Mucosa of rectum (tissue), 2 donors: ENCODE measurements around the gene HOXA1.
A peak's percentile ranks its signal among the peaks of the same experiment; 100 is the strongest.

Source experiments
- H3K27ac ChIP-seq, 2 donors: one replicate each; pipeline ENCODE4 v1.7.0; 2013; ENCODE audit warnings: inconsistent platforms in 2 of 2, low read depth in 2 of 2, low read length in 2 of 2
- H3K27me3 ChIP-seq, 2 donors: one replicate each; pipeline ENCODE4 v1.7.0; 2013; ENCODE audit warnings: low read length in 2 of 2; ENCODE audit not compliant: control insufficient read depth in 2 of 2, insufficient read depth in 2 of 2
- H3K36me3 ChIP-seq, 2 donors: one replicate each; pipeline ENCODE4 v1.7.0; 2013; ENCODE audit warnings: low read length in 2 of 2; ENCODE audit not compliant: control insufficient read depth in 2 of 2, insufficient read depth in 2 of 2
- H3K4me1 ChIP-seq, 2 donors: one replicate each; pipeline ENCODE4 v1.7.0; 2013; ENCODE audit warnings: low read length in 2 of 2, mild to moderate bottlenecking in 1 of 2; ENCODE audit not compliant: control insufficient read depth in 2 of 2, insufficient read depth in 2 of 2
- H3K4me3 ChIP-seq, 2 donors: one replicate each; pipeline ENCODE4 v1.7.0; 2013; ENCODE audit warnings: low read length in 2 of 2
- H3K9ac ChIP-seq, 2 donors: one replicate each; pipeline ENCODE4 v1.7.0; 2013; ENCODE audit warnings: low read length in 2 of 2, low read depth in 1 of 2, mild to moderate bottlenecking in 1 of 2
- H3K9me3 ChIP-seq, 2 donors: one replicate each; pipeline ENCODE4 v1.7.0; 2013; ENCODE audit warnings: low read length in 2 of 2; ENCODE audit not compliant: control insufficient read depth in 2 of 2
- donor health status: healthy.
- donor health status: Normal muscosa, but diverticular disease.

The HOXA1 gene

GRCh38 chr7:27124096-27124901, 28.5 kb upstream of the HOXA1 start:
- peak overlapping the region; percentile 29 to 73 for H3K9ac ChIP-seq
- H3K4me3 ChIP-seq = peak overlapping the region; percentile 56 to 69
- H3K4me1 ChIP-seq = peaks cover 46 to 75% of the 10 kb centered on the region in 2 donors
- no peaks in the 10 kb centered on the region for H3K9me3 ChIP-seq
- peaks cover 0 to 10% of the 10 kb centered on the region in 2 donors for H3K36me3 ChIP-seq
- no peaks in the 10 kb centered on the region for H3K27me3 ChIP-seq
- peak overlapping the region; percentile 81 to 88 for H3K27ac ChIP-seq

- Histone ChIP-seq H3K9ac (peak overlapping the region; percentile 29 to 73), H3K4me1 (peaks cover 46 to 73% of the 10 kb centered on the region in 2 donors), H3K36me3 (peaks cover 0 to 7% of the 10 kb centered on the region in 2 donors), H3K9me3 (no peaks in the 10 kb centered on the region), H3K4me3 (peak overlapping the region; percentile 56 to 69), H3K27me3 (no peaks in the 10 kb centered on the region), H3K27ac (peak overlapping the region; percentile 81 to 88)
These were observed 27.8 kb upstream of the HOXA1 start for GRCh38 chr7:27123477-27124053.

GRCh38 chr7:27123007-27123476, 27.2 kb upstream of the HOXA1 start:
- H3K27me3 ChIP-seq = no peaks in the 10 kb centered on the region
- peak overlapping the region; percentile 29 to 73 for H3K9ac ChIP-seq
- peak overlapping the region; percentile 56 to 69 for H3K4me3 ChIP-seq
- H3K9me3 ChIP-seq = no peaks in the 10 kb centered on the region
- peaks cover 0 to 3% of the 10 kb centered on the region in 2 donors for H3K36me3 ChIP-seq
- H3K27ac ChIP-seq = peak overlapping the region; percentile 81 to 88
- H3K4me1 ChIP-seq = peaks cover 46 to 78% of the 10 kb centered on the region in 2 donors

DNA sequence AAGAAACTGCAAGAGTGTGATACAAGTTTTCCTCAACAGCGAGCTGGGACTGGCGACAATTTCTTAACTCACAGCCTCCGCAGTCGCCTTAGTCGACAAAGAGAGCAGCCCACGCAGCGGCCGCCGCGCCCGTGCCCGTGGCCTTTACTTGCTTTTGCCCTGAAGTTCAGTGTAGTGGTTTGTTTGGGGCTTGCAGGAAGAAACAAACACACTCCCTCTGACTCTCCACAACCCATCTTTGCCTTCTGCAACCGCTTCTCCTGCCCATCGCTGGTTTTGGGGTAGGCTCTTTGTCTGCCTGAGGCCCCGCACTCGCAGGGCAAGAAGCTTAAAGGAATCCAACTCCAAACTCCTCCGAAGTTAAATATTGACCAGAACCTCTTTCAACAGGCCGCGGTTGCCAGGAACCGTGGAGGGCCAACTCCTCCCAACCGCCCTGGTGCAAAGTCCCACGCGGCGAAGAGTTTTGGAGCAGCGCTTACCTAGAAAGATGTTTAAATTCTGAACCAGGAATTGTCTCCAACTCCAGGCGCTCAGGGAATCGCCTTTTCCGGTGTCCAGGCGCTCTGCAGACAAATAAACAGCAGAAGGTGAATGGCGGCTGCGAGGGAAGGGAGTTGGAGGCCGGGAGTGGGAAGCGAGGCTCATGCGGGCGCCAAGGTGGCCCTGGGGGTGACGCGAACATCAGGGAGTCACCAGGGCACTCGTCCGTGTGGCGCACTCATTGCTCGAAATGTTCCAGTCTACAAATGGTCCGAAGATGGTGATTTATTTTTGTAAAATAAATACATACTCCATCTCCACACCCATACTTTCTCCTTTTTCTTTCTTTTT, 26.5 kb upstream of the HOXA1 start:
- H3K27ac ChIP-seq = peak overlapping the region; percentile 81 to 88
- H3K4me3 ChIP-seq = peak overlapping the region; percentile 56 to 69
- H3K9ac ChIP-seq = peak overlapping the region; percentile 29 to 73

GRCh38 chr7:27121684-27122076, 25.9 kb upstream of the HOXA1 start:
- peaks cover 47 to 82% of the 10 kb centered on the region in 2 donors for H3K4me1 ChIP-seq
- H3K9ac ChIP-seq = peak overlapping the region; percentile 20 to 73
- H3K36me3 ChIP-seq = peaks cover 0 to 4% of the 10 kb centered on the region in 2 donors
- peak overlapping the region; percentile 81 to 88 for H3K27ac ChIP-seq
- no peaks in the 10 kb centered on the region for H3K27me3 ChIP-seq
- H3K4me3 ChIP-seq = peak overlapping the region; percentile 56 to 69
- H3K9me3 ChIP-seq = no peaks in the 10 kb centered on the region

More for the DNA sequence above, 26.5 kb upstream of the HOXA1 start:
- Histone ChIP-seq H3K27me3 (no peaks in the 10 kb centered on the region), H3K36me3 (peaks cover 0 to 3% of the 10 kb centered on the region in 2 donors), H3K9me3 (no peaks in the 10 kb centered on the region), H3K4me1 (peaks cover 46 to 78% of the 10 kb centered on the region in 2 donors)

GRCh38 chr7:27119412-27119911, 23.7 kb upstream of the HOXA1 start:
- Histone ChIP-seq H3K9me3 (no peaks in the 10 kb centered on the region), H3K9ac (peak overlapping the region in 1 of 2 donors; percentile 34), H3K27me3 (no peaks in the 10 kb centered on the region), H3K27ac (peak overlapping the region; percentile 48 to 88), H3K36me3 (peaks cover 0 to 4% of the 10 kb centered on the region in 2 donors), H3K4me3 (no peak overlapping the region), H3K4me1 (peaks cover 53 to 90% of the 10 kb centered on the region in 2 donors)

GRCh38 chr7:27118580-27118979, 22.8 kb upstream of the HOXA1 start:
- no peak overlapping the region for H3K9ac ChIP-seq
- H3K27ac ChIP-seq = peak overlapping the region; percentile 88 to 92
- H3K9me3 ChIP-seq = no peaks in the 10 kb centered on the region
- H3K4me1 ChIP-seq = peaks cover 49 to 87% of the 10 kb centered on the region in 2 donors
- peaks cover 0 to 2% of the 10 kb centered on the region in 2 donors for H3K36me3 ChIP-seq
- peak overlapping the region in 1 of 2 donors; percentile 69 for H3K4me3 ChIP-seq
- no peaks in the 10 kb centered on the region for H3K27me3 ChIP-seq

DNA sequence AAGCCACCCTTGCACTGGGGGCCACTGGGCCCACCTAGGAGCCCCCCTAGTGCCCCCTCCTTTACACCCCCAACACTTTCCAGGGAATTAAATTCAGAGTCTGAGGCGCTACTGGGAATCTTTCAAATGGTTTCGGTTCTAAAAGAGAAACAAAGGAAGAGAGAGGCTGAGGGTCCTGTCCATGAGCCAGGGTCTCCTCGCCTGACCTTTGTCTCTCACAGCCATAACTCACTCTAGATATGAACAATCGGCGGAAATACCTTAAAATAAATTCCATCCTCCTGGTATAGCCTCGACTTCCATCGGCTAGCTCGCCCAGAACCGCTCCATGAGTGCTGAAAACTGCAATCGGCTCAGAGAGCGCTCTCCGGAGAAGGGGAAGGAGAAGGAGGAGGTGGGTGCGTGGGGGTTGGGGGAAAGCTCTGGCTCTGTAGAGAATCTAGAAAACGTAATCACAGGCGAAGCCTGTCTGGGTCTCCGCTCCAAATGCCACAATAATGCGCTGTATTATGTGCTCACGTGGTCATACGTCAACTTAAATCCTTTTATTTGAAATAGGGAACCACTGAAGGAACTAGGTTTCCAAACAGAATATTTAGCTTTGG, 22.2 kb upstream of the HOXA1 start:
- peak overlapping the region; percentile 88 to 92 for H3K27ac ChIP-seq
- peaks cover 49 to 84% of the 10 kb centered on the region in 2 donors for H3K4me1 ChIP-seq
- H3K9ac ChIP-seq = peak overlapping the region; percentile 17 to 86
- H3K36me3 ChIP-seq = peaks cover 0 to 2% of the 10 kb centered on the region in 2 donors
- peak overlapping the region; percentile 57 to 69 for H3K4me3 ChIP-seq
- H3K27me3 ChIP-seq = no peaks in the 10 kb centered on the region
- H3K9me3 ChIP-seq = no peaks in the 10 kb centered on the region
